ENCODE data around the gene ETV6. TPM values are rescaled to one million over a fixed set of nuclear protein-coding genes. Genes with fewer than 3 reads are reported as not detected.
A peak's percentile ranks its signal among the peaks of the same experiment; 100 is the strongest.
"Not testable (repeated sequence)": the region's sequence is repeated elsewhere in the genome, so short reads cannot be mapped to it uniquely, and the experiment has no call there.

Gene ETV6
- total RNA-seq, 6 donors from 2014 or later, result 22.2 to 93.2 (median 37.5) TPM

GRCh38 chr12:11677093-11677492, 27.6 kb downstream of the ETV6 start:
- no peak for ATAC-seq (ENCODE audit: low FRiP score in 2 of 2)
- DNase-seq, result no peak
- no peaks in the 10 kb centered on the region for H3K9me3 ChIP-seq
- H3K27me3 ChIP-seq, result no peaks in the 10 kb centered on the region
- no peak overlapping the region for H3K4me3 ChIP-seq
- H3K4me1 ChIP-seq, result peaks cover 27 to 56% (median 33%) of the 10 kb centered on the region in 4 donors
- WGBS, 2 donors, result 78 to 80% methylated on average over 4 of the region's 4 CpGs
- H3K36me3 ChIP-seq, result peaks cover 0 to 5% (median 0%) of the 10 kb centered on the region in 4 donors
- H3K27ac ChIP-seq, result no peak overlapping the region
- TF ChIP-seq POLR2AphosphoS5 (IDR thresholded peaks at IDR 0.05) (no peak), POLR2A (IDR thresholded peaks at IDR 0.05) (no peak), EP300 (IDR thresholded peaks at IDR 0.05) (no peak), CTCF (IDR thresholded peaks at IDR 0.05) (no peak)

GRCh38 chr12:11677752-11678151, 28.3 kb downstream of the ETV6 start:
- no peak overlapping the region for H3K27ac ChIP-seq
- no peaks in the 10 kb centered on the region for H3K27me3 ChIP-seq
- DNase-seq, result peak in 1 of 2 donors; percentile 9
- no peaks in the 10 kb centered on the region for H3K9me3 ChIP-seq
- peaks cover 27 to 49% (median 32%) of the 10 kb centered on the region in 4 donors for H3K4me1 ChIP-seq
- TF ChIP-seq POLR2A (IDR thresholded peaks at IDR 0.05) (no peak), POLR2AphosphoS5 (IDR thresholded peaks at IDR 0.05) (no peak), EP300 (IDR thresholded peaks at IDR 0.05) (no peak)
- H3K4me3 ChIP-seq, result no peak overlapping the region
- peaks cover 0 to 5% (median 0%) of the 10 kb centered on the region in 4 donors for H3K36me3 ChIP-seq
- ATAC-seq (ENCODE audit: low FRiP score in 2 of 2), result no peak
- WGBS, 2 donors, result 83 to 89% methylated on average over 7 of the region's 7 CpGs

GRCh38 chr12:11678781-11679180, 29.3 kb downstream of the ETV6 start:
- ATAC-seq (ENCODE audit: low FRiP score in 2 of 2), result no peak
- WGBS, 2 donors, result 87 to 89% methylated on average over 3 of the region's 3 CpGs

GRCh38 chr12:11681207-11681606, 31.7 kb downstream of the ETV6 start:
- WGBS, 2 donors, result 66 to 91% methylated on average over 2 of the region's 2 CpGs
- no peak overlapping the region for H3K4me3 ChIP-seq

More at GRCh38 chr12:11678781-11679180, 29.3 kb downstream of the ETV6 start:
- TF ChIP-seq POLR2A (IDR thresholded peaks at IDR 0.05) (no peak), CTCF (IDR thresholded peaks at IDR 0.05) (no peak), POLR2AphosphoS5 (IDR thresholded peaks at IDR 0.05) (no peak)
- Histone ChIP-seq H3K36me3 (peaks cover 0 to 5% (median 0%) of the 10 kb centered on the region in 4 donors), H3K4me3 (no peak overlapping the region), H3K27me3 (no peaks in the 10 kb centered on the region), H3K9me3 (no peaks in the 10 kb centered on the region), H3K4me1 (peaks cover 23 to 40% (median 26%) of the 10 kb centered on the region in 4 donors), H3K27ac (no peak overlapping the region)
- no peak for DNase-seq

GRCh38 chr12:11681695-11682094, 32.2 kb downstream of the ETV6 start:
- not testable (repeated sequence) for ATAC-seq (ENCODE audit: low FRiP score in 2 of 2); DNase-seq; H3K4me3 ChIP-seq; H3K9me3 ChIP-seq; H3K27me3 ChIP-seq; H3K36me3 ChIP-seq; H3K27ac ChIP-seq
- WGBS, 2 donors, result 92 to 93% methylated on average over 3 of the region's 3 CpGs
- H3K4me1 ChIP-seq, result peaks cover 12 to 42% (median 25%) of the 10 kb centered on the region in 4 donors

More at GRCh38 chr12:11681207-11681606, 31.7 kb downstream of the ETV6 start:
- DNase-seq, result no peak
- peaks cover 0 to 5% (median 0%) of the 10 kb centered on the region in 4 donors for H3K36me3 ChIP-seq
- no peaks in the 10 kb centered on the region for H3K9me3 ChIP-seq
- H3K27me3 ChIP-seq, result no peaks in the 10 kb centered on the region
- TF ChIP-seq EP300 (IDR thresholded peaks at IDR 0.05) (no peak), POLR2AphosphoS5 (IDR thresholded peaks at IDR 0.05) (no peak), POLR2A (IDR thresholded peaks at IDR 0.05) (no peak), CTCF (IDR thresholded peaks at IDR 0.05) (no peak)
- H3K27ac ChIP-seq, result no peak overlapping the region
- no peak for ATAC-seq (ENCODE audit: low FRiP score in 2 of 2)
- peaks cover 9 to 40% (median 23%) of the 10 kb centered on the region in 4 donors for H3K4me1 ChIP-seq

- Histone ChIP-seq H3K36me3 (no peaks in the 10 kb centered on the region), H3K27ac (no peak overlapping the region), H3K4me3 (no peak overlapping the region), H3K9me3 (no peaks in the 10 kb centered on the region), H3K4me1 (peaks cover 32 to 51% (median 47%) of the 10 kb centered on the region in 4 donors), H3K27me3 (no peaks in the 10 kb centered on the region)
- DNase-seq (no peak), ATAC-seq (ENCODE audit: low FRiP score in 2 of 2) (no peak)
- 49 to 54% methylated on average over 3 of the region's 3 CpGs for WGBS, 2 donors
- TF ChIP-seq CTCF (IDR thresholded peaks at IDR 0.05) (no peak), POLR2AphosphoS5 (IDR thresholded peaks at IDR 0.05) (no peak), EP300 (IDR thresholded peaks at IDR 0.05) (no peak), POLR2A (IDR thresholded peaks at IDR 0.05) (no peak)
These were observed 34.9 kb downstream of the ETV6 start for GRCh38 chr12:11684393-11684792.

Data from upper lobe of left lung (tissue), 6 donors.